GM12878 (cell line): ENCODE data around the gene MAST4. TPM values are rescaled to one million over a fixed set of nuclear protein-coding genes. Genes with fewer than 3 reads are reported as not detected.

ENCODE experiments used
- ATAC-seq: fragments of 200-7000 bp; cut with Tn5 transposase; 3 replicates; pipeline ENCODE4 v1.9.1; 2020; ENCODE audit warnings: mild to moderate bottlenecking, moderate library complexity
- BruUV-seq: library from RNA; stranded (reverse); fragments of 400-500 nt; replicated peaks from 2 replicates; lab custom pipeline; 2021; lab: Mats Ljungman, UMichigan
- CTCF ChIA-PET: fragments of 300-600 bp; sonication (Branson Sonifier 250); formaldehyde crosslinking; extraction: SDS; loops from one replicate; lab custom pipeline; 2021; ENCODE audit warnings: inconsistent platforms; lab: Yijun Ruan, JAX
- POLR2A ChIA-PET: fragments of 350-600 bp; formaldehyde crosslinking; extraction: SDS; loops from one replicate; lab custom pipeline; 2021; ENCODE audit warnings: inconsistent platforms; lab: Charles Lee
- RAD21 ChIA-PET: fragments of 300-600 bp; sonication (Branson Sonifier 250); formaldehyde crosslinking; loops from one replicate; lab custom pipeline; 2023; ENCODE audit warnings: antibody characterized with exemption; ENCODE audit not compliant: unreplicated experiment; lab: Charles Lee
- SMC1A ChIA-PET: fragments of 300-600 bp; sonication (Branson Sonifier 250); formaldehyde crosslinking; loops from one replicate; lab custom pipeline; 2023; ENCODE audit not compliant: unreplicated experiment, uncharacterized antibody; lab: Charles Lee
- DNase-seq: peaks from one replicate; pipeline ENCODE4 v3.0.0-alpha.2; 2011; ENCODE audit warnings: low read depth, low spot score
- FAIRE-seq: peaks from 3 replicates; lab custom pipeline; 2011; peaks lifted over from hg19 to GRCh38; lab: Jason Lieb, UNC
- H2AFZ ChIP-seq: 2 replicates; pipeline ENCODE4 v1.6.0; 2011; ENCODE audit warnings: low read depth, low read length, control low read depth; ENCODE audit not compliant: control insufficient read depth
- H3K27ac ChIP-seq: 2 replicates; pipeline ENCODE4 v1.5.1; 2011; ENCODE audit warnings: control low read depth; ENCODE audit not compliant: control insufficient read depth, insufficient read depth
- H3K27me3 ChIP-seq, 2 experiments: replicated peaks in 1 of 2; 2 replicates each; pipeline versions ENCODE4 v1.6.0 to v1.6.1; 2011; ENCODE audit warnings: low read length in 1 of 2; ENCODE audit not compliant: control insufficient read depth in 2 of 2, insufficient read depth in 2 of 2
- H3K36me3 ChIP-seq, 2 experiments: 2 replicates each; pipeline ENCODE4 v1.5.1; 2011; ENCODE audit warnings: low read length in 1 of 2; ENCODE audit not compliant: control insufficient read depth in 2 of 2, insufficient read depth in 2 of 2
- H3K4me1 ChIP-seq: 2 replicates; pipeline ENCODE4 v1.6.1; 2011; ENCODE audit warnings: mild to moderate bottlenecking, low read length, moderate library complexity, mixed read lengths; ENCODE audit not compliant: control insufficient read depth, insufficient read depth
- H3K4me2 ChIP-seq: 2 replicates; pipeline ENCODE4 v1.6.0; 2011; ENCODE audit warnings: control low read depth; ENCODE audit not compliant: control insufficient read depth, insufficient read depth
- H3K4me3 ChIP-seq: fragments of 200-600 bp; sonication (generic); 2 replicates; pipeline ENCODE4 v1.5.1; 2016
- H3K79me2 ChIP-seq: 2 replicates; pipeline ENCODE4 v1.6.0; 2011; ENCODE audit warnings: low read length; ENCODE audit not compliant: control insufficient read depth, insufficient read depth
- H3K9ac ChIP-seq: 2 replicates; pipeline ENCODE4 v1.8.0; 2011; ENCODE audit warnings: low read length, control low read depth, mixed read lengths; ENCODE audit not compliant: control insufficient read depth, insufficient read depth
- H3K9me3 ChIP-seq: replicated peaks from 3 replicates; pipeline ENCODE4 v1.5.1; 2011; ENCODE audit warnings: mild to moderate bottlenecking, low read length; ENCODE audit not compliant: control insufficient read depth, insufficient read depth
- H4K20me1 ChIP-seq: 2 replicates; pipeline ENCODE4 v1.6.0; 2011; ENCODE audit not compliant: control insufficient read depth, insufficient read depth
- CBX3 ChIP-seq: fragments of 200-600 bp; sonication (generic); IDR thresholded peaks from 2 replicates; pipeline ENCODE4 v1.6.1; 2016; ENCODE audit warnings: low read depth, borderline replicate concordance
- CTCF ChIP-seq, 3 experiments: IDR thresholded peaks in 2 of 3; conservative IDR thresholded peaks in 1 of 3; 2 replicates each; pipeline ENCODE4 v1.5.1; 2011; ENCODE audit warnings: low read depth in 3 of 3, low read length in 3 of 3, mild to moderate bottlenecking in 3 of 3, control low read depth in 2 of 3, moderate library complexity in 2 of 3, inconsistent platforms in 1 of 3, mixed read lengths in 1 of 3; ENCODE audit not compliant: control insufficient read depth in 2 of 3, insufficient read depth in 1 of 3; ENCODE audit errors: extremely low read depth in 1 of 3
- CUX1 ChIP-seq: IDR thresholded peaks from 2 replicates; pipeline ENCODE4 v1.6.1; 2012; ENCODE audit warnings: improper control_type of control experiment, low read depth, low read length; ENCODE audit not compliant: insufficient replicate concordance
- HDAC2 ChIP-seq: fragments of 200-600 bp; sonication (generic); IDR thresholded peaks from 2 replicates; pipeline ENCODE4 v1.6.1; 2017
- RAD21 ChIP-seq: IDR thresholded peaks from 2 replicates; pipeline ENCODE4 v1.6.1; 2011; ENCODE audit warnings: mild to moderate bottlenecking, low read depth, low read length, moderate library complexity; ENCODE audit not compliant: insufficient read depth
- SP1 ChIP-seq: IDR thresholded peaks from one replicate; pipeline ENCODE4 v1.6.1; 2011; ENCODE audit warnings: low read depth, low read length
- SUPT20H ChIP-seq: IDR thresholded peaks from 2 replicates; pipeline ENCODE4 v1.6.1; 2011; ENCODE audit warnings: low read depth, mild to moderate bottlenecking, low read length, moderate library complexity, borderline replicate concordance; ENCODE audit not compliant: control insufficient read depth
- USF2 ChIP-seq: IDR thresholded peaks from 2 replicates; pipeline ENCODE4 v1.6.1; 2011; ENCODE audit warnings: low read depth, low read length, improper control_type of control experiment, borderline replicate concordance
- ZBTB11 ChIP-seq: fragments of 450-650 bp; formaldehyde crosslinking; IDR thresholded peaks from 2 replicates; pipeline ENCODE4 v1.5.0; 2022; ENCODE audit warnings: mild to moderate bottlenecking, missing genetic modification characterization
- ZNF217 ChIP-seq: fragments of 450-650 bp; IDR thresholded peaks from 2 replicates; pipeline ENCODE4 v1.6.1; 2017; ENCODE audit warnings: antibody characterized with exemption, mild to moderate bottlenecking
- ZNF24 ChIP-seq: fragments of 450-650 bp; IDR thresholded peaks from 2 replicates; pipeline ENCODE4 v1.6.1; 2017; ENCODE audit warnings: antibody characterized with exemption, mild to moderate bottlenecking
- WGBS: methylation state at CpG from one replicate; pipeline ENCODE4 v1.1.6; 2016; ENCODE audit warnings: low lambda C conversion rate; ENCODE audit not compliant: insufficient replicate concordance, insufficient coverage; ENCODE audit errors: missing lambda C conversion rate; 5-methylcytosine and 5-hydroxymethylcytosine counted together
- in situ Hi-C: fragments of 300-500 bp; cut with MboI; formaldehyde crosslinking; loops from 9 replicates; pipeline ENCODE4 v1.14.3; 2018; ENCODE audit warnings: mixed read lengths
- intact Hi-C: fragments of 100-400 bp; cut with micrococcal nuclease; formaldehyde crosslinking; loops from one replicate; pipeline ENCODE4 v1.14.2; 2022; ENCODE audit not compliant: unreplicated experiment
- polyA plus RNA-seq, 11 experiments: library from polyadenylated mRNA; depleted of rRNA in 4 of 11; unstranded in 6 of 11; stranded (reverse) in 5 of 11; fragments of >200 nt; fragmentation: Nextera tagmentation in 4 of 11; fragmentation: Illumina TruSeq in 1 of 11; extraction: Ambion mirVana in 4 of 11; extraction: Trizol in 1 of 11; gene quantifications; 1 replicate in 1 of 11; 2 replicates in 10 of 11; pipeline versions ENCODE4 v1.2.1 to v1.2.3, GENCODE V29; 2011 to 2016; ENCODE audit warnings: inconsistent platforms in 2 of 11, missing spikeins in 2 of 11, low read depth in 1 of 11
- total RNA-seq, 4 experiments: library from RNA; depleted of rRNA in 3 of 4; stranded (reverse); fragments of >200 nt in 3 of 4; fragmentation: Illumina TruSeq in 1 of 4; extraction: Trizol in 1 of 4; gene quantifications; 2 replicates each; pipeline versions ENCODE4 v1.2.1 to v1.2.3, GENCODE V29; 2013 to 2021

Gene MAST4
- total and polyA plus RNA-seq, 10 of the 15 experiments (the other 5 are each of a cell fraction or from before 2014, with no cell fraction given) = 0.02 to 1.6 (median 0.29) TPM; not detected in 1

GRCh38 chr5:67149951-67150523 lies 553.8 kb downstream of the MAST4 start:
- no peak for ATAC-seq
- WGBS = 0% methylated on average over 1 of the region's 1 CpG
- no peak overlapping the region for H3K9ac ChIP-seq
- POLR2A ChIA-PET = no interaction called here
- H3K9me3 ChIP-seq = no peaks in the 10 kb centered on the region
- in situ Hi-C loops = no loop called here
- H4K20me1 ChIP-seq = no peaks in the 10 kb centered on the region; the same call in 1 of the 2 replicates
- H3K4me3 ChIP-seq = no peak overlapping the region
- no peak overlapping the region for H3K27ac ChIP-seq
- no TSS peak for BruUV-seq
- H3K79me2 ChIP-seq = no peaks in the 10 kb centered on the region
- H3K4me1 ChIP-seq = peaks cover 4% of the 10 kb centered on the region; the same call in 1 of the 2 replicates
- no peak overlapping the region for H3K4me2 ChIP-seq
- intact Hi-C loops = loop anchor here (10.0 kb wide), 2 partner anchors 165 to 1105 kb away; no protein-coding TSS in a partner anchor
- H3K27me3 ChIP-seq = peaks cover 0 to 3% of the 10 kb centered on the region in 2 experiments; a peak in 2 of 4 replicates
- FAIRE-seq = no peak
- SMC1A ChIA-PET = interaction anchor here (1.0 kb wide), 1 partner anchor 844 kb away, joined by 3 read pairs; no protein-coding TSS in a partner anchor
- RAD21 ChIA-PET = no interaction called here
- TF ChIP-seq HDAC2 (no peak), CBX3 (no peak), SP1 (no peak), ZBTB11 (CRISPR knock-in tag) (no peak), USF2 (no peak), CUX1 (no peak), SUPT20H (no peak), ZNF24 (no peak), RAD21 (peak; percentile 30; the same call in 1 of the 2 replicates), CTCF (IDR thresholded peaks at IDR 0.05 in 2 of 3, conservative IDR thresholded peaks at IDR 0.05 in 1 of 3; ENCODE audit: control insufficient read depth in 2 of 3, extremely low read depth in 1 of 3, insufficient read depth in 1 of 3, low read depth in 3 of 3, low read length in 3 of 3) (peak in 2 of 3 experiments; percentile 10 to 29; a peak in 3 of 6 replicates), ZNF217 (no peak)
- DNase-seq = no peak
- H3K36me3 ChIP-seq = no peaks in the 10 kb centered on the region
- CTCF ChIA-PET = interaction anchor here (0.6 to 2.4 kb wide), 9 partner anchors 10 to 843 kb away, joined by 3 to 7 read pairs (median 4); no protein-coding TSS in a partner anchor
- no peak overlapping the region for H2AFZ ChIP-seq
